Fibroblast of lung (primary cell): ENCODE results near the gene R3HDML.

ENCODE experiments used
- CTCF ChIP-seq, 2 donors: IDR thresholded peaks in 1 of 2; conservative IDR thresholded peaks in 1 of 2; 1 replicate in 1 of 2; 2 replicates in 1 of 2; pipeline ENCODE4 v1.5.1; 2011 to 2012; ENCODE audit warnings: low read length in 2 of 2, control low read depth in 1 of 2, inconsistent platforms in 1 of 2, low read depth in 1 of 2, mild to moderate bottlenecking in 1 of 2
- EZH2 ChIP-seq: IDR thresholded peaks from 2 replicates; pipeline ENCODE4 v1.5.1; 2012; ENCODE audit warnings: low read length, control low read depth, mild to moderate bottlenecking; ENCODE audit errors: missing control alignments

- TF ChIP-seq CTCF (conservative IDR thresholded peaks at IDR 0.05 in 1 of 2, IDR thresholded peaks at IDR 0.05 in 1 of 2; ENCODE audit: low read depth in 1 of 2, low read length in 2 of 2), result no peak
- TF ChIP-seq EZH2, result no peak
These were observed 757 bp upstream of the R3HDML start for GRCh38 chr20:44336086-44336485.
